HG02981 (cell line): Measurements from ENCODE around the gene PXYLP1.

Experiments
- ATAC-seq: cut with Tn5 transposase; IDR thresholded peaks from one replicate; pipeline ENCODE4 v1.9.1; 2021; ENCODE audit warnings: mild to moderate bottlenecking, moderate library complexity; ENCODE audit not compliant: unreplicated experiment

PXYLP1 gene

DNA sequence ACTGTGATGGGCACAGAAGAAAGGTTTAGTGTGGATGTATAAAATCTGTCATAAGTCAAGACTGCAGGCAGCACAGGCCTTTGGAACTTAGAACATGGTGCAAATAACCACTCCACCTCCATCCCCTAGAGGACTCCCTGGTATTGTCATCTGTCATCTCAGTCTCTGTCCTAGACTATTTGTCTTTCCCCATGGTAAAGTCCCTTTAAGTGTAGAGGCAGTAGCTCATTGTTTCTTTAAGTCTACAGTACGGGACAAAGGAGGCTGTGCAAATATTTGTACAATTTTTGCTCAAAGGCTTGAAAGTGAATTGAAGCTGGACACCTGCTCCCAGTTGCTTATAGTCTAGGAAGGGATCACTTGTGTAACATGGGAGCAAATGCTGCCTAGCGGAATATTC is 3.2 kb upstream of the PXYLP1 start:
- ATAC-seq, result no peak

DNA sequence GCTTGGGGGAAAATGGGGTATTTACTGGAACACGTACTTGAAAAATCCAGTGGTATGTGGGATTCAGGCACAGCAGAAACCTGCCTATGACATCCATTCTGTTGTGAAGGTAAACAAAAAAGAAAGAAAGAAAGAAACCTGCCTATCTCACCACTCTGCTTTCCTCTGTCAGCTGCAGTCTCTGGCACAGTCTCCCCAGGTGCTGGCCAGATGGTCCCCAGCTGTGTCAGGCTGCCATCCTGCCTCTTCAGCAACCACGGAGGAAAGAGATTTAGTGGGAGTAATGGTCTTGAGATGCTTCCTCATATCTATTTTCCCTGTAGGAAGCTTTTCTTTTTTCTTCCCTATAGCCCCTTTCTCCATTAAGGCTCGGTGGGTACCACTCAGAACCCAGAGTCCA is 2.5 kb upstream of the PXYLP1 start:
- no peak for ATAC-seq

DNA sequence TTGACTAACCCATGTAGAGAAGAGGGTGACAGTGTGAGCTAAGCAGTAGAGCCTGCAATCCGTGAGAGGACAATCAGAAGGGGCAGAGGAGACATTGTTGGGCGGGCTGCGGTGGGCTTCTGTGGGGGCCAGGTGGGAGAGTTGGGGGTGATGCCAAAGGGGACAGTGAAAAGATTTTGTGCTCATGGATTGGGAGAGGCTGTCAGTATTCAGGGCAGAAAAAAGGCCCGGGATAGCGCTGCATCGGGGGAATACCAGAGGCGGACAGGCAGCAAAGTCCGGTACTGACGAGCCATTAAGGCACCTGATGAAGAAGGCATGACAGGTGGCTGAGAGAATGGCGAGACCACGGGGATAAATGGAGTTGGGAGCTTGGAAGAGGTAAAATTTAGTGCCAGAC is 1.3 kb upstream of the PXYLP1 start:
- ATAC-seq, result no peak

DNA sequence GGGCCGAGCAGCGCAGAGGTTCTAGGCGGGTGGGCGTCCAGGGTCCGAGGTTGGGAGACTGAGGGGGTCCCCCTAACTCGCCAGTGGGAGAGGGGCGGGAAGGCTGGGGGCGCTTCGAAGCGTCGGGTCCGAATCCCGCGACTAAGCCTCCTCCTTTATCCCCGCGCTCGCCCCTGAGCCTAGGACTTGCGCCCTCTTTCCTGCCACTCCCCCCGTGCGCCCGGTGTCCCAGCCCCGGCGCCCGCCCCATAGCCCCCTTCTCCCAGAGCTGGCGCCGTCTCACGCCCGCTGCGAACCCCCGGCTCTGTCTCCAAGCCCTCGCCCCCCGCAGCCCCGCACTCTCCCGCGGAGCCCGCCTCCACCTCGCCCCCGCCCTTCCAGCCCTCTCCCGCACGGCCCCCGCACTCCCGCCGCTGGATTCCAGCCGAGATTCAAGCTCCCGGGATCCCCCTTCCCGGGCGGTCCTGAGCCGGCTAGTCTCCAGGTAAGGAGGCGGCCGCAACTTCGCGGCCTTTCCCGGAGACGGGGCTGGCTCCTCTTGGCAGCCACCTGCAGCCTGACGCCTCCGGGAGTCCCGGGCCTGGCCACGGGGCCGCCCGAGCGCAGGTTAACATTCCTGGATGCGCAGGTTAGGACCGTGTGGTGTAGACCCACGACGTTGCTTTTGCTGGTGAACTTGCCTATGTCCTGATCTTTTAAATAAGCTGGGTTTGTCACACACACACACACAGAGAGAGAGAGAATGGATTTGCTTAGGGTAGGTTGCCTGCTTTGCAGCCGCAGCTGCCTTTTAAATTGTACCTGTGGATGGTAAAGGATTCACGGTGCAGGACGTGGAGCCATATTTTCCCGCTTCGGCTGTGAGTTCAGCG is 563 bp downstream of the PXYLP1 start:
- no peak for ATAC-seq

DNA sequence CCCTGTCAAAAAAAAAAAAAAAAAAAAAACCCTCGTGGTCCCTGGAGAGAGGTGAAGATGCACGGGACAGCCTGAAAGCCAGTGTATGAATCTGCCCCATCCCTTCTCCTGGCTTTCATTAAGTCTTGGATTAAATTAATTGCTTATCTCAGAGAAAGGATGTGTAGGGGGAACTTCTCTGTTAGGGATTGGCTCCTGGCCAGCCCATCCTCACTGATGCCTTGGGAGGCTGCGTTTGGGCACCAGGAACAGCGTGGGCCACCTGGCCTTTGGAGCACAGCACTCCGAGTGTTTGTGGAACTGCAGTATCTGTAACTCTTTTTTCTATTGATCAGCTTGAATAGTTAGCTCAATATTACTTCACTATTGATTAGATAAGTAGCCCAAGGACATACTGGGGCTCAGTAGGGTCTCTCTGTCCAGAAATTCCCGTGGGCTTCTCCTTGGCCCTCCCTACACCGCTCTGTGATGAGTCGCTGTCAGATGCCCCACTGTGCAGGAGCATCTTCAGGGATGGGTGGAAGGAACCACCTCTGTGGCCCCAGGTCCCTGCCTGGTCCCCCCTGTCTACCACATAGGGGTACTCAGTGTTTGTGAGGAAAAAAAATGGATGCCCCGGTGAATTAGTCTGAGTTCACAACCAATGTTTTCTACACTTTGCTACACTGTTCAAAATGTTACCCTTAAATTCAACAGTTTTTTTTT is 2.0 kb downstream of the PXYLP1 start:
- ATAC-seq, result no peak

DNA sequence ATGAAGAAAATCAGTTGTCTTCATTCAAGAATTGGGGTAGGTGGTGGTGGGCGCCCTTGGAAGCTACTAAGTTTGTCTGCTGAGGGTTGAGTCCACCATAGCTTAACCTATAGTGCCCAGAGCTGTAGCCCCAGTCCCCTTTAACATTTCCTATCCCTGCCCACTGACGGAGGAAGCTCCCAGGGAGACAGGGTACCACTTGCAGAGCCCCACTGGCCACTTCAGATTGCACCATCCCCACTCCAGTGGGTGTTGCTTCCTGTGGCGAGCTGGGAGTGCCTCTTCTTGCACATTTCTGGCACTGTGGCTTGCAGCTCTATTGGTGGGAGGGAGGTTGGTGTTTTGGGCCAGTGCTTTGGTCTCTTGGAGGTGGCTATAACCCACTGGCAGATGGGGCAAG is 2.7 kb downstream of the PXYLP1 start:
- no peak for ATAC-seq

DNA sequence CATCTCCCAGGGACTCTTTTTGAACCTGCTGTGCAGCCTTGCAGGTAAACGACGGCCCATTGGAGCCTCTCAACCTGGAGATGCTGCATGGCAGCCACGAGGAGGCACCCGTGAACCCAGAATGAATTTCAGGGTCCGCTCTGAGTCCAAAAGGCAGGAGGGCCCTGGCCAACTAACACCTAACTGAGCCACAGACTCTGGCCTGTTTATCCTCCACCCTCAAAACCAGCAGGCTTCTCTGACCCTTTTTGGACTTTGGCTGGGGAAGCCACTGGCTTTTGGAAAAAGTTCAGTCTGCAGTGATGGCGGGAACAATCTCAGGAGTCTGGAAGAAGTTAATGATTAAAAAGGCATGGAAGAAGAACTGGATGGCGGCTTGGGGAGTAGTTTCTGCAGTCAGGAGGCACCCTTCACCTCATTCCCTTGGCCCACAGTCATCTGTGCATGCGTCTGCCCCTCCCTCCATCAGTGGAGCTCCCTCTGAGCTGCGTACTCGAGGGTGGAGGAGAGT is 4.1 kb downstream of the PXYLP1 start:
- no peak for ATAC-seq

DNA sequence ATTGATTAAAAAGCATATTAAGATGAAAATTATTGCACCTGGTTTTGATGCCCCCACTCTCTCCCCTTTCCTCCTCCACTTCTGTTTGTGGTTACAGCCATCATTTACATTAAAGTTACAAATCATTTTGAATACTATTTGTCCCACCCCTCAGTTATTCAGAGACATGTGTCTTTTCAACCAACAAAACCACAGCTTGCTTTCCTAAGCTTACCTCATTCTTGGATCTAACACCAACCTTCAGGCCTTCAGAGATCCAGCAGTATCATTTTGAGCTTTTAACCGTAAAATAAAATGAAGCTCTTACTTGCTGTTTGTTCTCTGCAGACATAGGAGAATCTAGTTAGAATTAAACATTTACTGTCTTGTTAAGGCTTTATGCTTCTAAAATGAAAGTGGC is 4.7 kb downstream of the PXYLP1 start:
- ATAC-seq, result no peak

DNA sequence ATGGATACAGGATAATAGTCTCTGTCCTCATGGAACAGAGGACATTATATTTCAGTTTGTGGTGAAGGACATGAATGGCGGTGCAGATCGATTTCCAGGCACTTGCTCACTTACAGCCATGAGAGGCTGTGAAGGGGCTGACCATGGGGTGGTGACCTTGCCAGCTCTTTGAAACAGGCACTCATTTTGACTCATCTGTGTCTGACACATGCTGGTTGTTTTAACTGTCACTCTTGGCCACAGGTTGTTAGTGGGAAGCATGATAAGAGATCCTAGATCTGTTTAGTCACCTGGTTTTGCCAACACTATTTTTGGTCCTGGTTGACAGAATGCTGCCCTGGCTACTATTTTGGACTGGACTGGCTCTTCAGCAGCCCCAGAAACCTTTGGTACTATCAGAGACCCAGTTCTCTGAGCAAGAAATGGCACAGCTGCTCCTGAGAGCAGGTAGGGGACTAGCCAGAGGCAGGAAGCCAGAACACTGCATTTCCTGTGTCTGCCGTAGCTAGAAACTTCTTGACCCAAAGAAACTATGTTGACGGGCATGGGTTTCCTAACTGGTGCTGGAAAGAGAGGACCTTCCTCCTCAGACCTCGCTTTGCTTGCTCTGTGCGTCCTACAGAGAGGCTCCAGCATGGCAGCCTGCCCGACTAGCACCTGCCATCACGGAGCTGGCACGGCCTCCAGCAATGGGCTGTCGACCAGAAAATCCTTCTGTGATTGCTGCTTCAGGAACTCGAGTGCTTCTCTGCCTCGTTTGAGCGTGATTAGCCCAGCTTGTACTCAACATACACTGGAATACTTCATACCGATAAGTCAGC is 6.3 kb downstream of the PXYLP1 start:
- ATAC-seq, result no peak

DNA sequence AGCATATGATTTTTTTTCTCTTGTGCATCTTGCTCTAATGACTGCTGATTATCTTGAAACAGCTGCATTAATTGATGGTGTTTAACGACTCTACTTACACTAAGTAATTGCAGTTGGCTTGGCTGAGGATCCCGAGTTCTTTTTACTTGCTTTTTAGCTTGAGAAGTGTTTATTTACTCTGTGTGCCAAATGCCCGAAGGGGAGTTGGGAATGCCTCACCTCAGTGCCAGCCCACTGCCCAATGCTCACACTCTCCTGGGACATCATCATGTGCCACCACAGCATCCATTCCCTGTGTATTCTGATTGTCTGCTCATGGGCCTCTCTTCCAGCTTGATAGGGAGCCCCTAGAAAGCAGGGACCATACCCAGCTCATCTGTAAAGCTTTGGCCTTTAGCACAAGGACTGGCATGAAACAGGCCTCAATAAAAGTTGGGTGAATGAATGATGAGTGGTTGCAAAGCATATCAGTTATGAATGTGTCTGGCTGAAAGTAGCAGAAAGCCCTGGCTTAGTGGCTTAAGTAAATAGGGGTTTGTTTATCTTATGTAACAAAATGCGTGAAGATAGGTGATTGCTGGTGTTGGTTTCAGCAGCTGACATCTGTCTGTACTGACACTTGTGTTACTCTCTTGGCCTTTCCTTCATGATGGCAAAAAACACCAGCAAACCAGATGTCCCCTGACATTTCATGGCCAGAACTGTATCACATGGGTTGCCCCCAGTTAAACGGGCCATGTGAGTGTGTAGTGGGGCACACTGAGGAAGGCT is 8.1 kb downstream of the PXYLP1 start:
- ATAC-seq, result no peak

DNA sequence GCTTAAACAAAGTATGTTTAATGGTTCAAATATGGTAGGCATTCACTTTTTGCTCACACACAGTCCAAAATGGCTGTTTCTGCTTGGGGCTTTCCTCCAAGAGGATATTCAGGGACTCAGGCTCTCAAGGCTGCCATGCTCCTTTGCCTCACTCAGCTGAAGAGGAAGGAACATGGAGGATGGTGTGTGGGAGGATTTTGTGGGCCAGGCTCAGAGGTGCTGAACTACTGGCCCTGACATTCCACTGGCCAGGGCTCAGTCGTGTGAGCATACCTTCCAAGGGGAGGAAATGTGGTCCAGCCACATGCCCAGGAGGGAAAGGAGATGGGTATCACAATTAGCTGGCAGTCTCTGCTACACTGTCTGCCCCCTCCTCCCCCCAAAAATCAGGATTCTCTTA is 8.7 kb downstream of the PXYLP1 start:
- ATAC-seq, result no peak

DNA sequence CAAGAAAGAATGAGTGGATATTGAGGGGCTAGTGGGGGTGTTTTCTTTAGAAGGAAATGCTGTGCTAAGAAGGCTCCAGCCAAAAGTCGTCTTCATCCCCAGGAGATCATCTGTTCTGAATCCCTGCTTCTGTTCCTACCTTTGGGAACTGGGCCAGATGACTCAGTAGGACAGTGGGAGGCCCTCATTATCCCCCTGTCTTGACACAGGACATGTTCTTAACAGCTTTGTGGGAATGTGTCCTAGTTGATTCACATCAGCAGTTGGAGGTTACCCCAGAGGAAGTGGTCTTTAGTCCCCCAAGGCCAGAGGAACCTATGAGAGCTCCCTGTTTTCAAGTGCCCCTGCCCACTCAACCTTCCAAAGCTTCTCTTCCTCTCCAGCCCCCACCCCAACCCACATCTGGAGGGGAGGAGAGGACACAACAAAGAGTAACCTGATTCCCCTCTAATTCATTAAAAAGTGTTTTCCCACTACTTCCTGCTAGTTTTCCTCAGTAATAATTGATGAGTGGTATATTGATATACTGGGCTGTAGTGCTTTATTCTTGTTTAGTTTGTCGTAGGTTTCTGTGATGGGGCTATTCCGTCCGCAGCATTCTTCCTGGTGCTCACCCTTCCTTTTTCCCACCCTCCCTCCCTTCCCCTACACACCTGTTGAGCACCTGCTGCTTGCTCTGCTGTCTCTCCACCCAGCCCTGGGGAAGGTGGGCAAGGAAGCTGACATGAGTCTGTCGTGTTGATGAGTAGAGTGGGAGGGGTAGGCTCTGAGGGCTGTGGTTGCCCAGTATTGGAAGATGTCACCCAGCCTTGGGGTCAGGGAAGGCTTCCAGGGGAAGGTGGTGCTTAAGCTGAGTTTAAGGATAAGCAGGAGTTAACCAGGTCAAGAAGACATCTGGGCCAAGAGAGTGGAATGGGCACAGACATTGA is 9.3 kb downstream of the PXYLP1 start:
- ATAC-seq, result no peak

DNA sequence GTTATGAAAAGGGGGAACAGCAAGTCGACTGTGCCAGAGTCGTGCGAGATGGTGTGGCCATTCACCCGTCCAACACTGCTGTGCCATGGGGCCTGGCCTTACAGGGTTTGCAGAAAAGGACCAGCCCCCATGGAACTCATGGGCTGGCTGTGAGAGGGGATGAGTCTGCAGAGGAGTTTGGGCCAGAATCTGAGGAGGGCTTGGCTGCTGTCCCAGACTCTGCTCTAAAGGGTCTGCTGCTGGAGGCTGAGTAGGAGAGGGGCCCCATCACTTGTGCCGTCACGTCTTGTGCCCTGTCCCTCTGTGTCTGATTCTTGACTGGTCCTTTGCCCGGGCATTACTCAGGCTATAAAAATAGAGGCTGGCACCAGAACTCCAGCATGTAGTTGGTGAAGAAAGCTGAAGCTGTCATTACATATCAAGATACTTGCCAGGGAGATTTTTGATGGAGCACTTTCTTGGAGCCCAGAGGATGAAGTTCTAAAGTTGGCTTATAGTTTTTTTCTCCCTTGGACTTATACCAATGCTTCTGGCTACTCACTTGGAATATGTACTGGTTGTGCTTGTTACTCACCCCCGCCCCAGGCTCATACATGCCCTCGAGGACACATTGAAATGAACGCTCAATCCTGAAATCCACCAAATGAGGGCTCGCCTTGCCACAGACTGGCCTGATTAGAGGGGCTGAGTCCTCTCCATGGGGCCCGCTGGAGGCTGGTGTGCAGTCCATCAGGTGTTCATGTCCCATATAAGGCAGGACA is 10.2 kb downstream of the PXYLP1 start:
- ATAC-seq, result no peak

DNA sequence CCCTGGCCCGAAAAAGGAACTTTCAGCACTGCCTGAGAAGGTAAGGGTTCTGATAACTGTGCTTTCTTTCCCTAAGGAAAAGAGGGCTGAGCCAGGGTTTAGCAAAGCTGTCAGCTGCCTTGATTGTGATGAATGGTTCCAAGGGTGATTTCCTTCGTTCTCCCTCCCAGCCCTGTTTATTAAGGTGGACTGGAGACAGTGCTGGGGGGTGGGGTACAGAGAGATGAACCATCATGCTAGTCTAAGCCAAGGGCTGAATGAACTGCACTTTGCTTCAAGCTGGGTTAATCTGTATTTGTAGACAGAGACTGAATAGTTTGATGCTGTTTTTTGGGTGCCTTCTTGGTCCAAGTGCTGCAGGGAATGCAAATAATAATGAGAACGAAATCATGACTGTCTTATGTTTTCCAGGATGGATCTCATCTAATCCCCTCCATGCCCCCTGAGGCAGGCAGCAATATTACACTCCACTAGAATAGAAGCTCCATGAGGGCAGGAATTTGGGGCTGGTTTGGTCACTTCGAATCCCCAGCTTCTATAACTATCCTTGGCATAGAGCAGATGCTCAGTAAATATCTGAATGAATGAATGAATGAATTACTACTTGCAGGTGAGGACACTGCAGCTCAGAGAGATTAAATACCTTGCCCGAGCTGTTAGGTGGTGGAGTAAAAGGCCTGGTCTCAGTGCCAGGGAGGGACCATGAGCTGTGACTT is 10.9 kb downstream of the PXYLP1 start:
- ATAC-seq, result no peak

DNA sequence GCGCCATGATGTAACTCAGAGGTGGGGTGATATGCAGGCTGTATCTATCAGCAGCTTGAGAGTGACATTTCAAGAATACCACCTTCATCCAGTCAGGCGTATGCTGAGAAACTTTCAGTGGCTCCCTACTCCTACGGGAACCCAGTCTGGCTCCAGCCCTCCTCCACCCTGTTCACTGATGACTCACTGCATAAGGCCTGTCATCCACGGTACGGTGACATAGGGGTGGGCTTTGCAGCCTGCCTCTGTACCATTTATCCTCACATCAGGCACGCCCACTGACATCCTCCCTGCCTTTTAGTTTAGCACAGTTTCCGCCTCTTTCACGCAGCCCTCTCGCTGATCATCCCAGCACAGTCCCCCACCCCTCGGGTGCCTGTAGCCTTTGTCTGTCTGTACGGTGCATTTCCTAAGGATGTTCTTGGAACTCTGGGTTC is 11.7 kb downstream of the PXYLP1 start:
- ATAC-seq, result no peak

DNA sequence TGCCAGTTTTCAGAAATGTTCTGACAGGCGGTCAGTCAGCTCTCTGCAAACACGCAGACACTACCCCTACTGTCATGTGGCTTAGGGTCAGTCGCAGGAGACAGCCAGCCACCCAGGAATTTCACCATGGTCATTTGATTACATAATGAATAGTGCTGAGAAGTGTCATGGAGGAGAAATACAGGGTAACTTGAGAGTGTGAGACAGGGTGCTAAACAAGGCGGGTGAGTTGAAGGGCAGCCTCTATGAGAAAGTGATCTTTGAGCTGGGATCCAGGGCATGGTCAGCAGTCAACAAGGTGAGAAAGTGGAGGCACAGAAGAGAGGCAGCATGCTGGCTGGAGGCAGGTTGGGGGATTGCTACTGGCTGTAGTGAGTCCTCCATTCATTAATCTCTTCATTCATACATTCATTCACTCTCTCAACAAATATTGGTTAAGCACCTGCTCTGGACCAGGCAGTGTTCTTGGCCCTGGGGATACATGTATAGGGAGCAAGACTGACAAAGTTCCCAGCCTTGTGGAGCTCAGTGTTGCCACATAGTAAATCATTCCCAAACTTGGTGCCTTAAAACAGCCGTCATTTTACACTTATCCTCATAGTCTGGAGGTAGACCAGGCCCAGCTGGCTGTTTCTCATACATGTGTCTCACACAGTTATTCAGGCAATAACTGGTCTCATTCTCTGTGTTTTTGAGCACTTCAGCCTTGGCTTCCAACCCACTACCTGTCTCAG is 14.8 kb downstream of the PXYLP1 start:
- ATAC-seq, result no peak

DNA sequence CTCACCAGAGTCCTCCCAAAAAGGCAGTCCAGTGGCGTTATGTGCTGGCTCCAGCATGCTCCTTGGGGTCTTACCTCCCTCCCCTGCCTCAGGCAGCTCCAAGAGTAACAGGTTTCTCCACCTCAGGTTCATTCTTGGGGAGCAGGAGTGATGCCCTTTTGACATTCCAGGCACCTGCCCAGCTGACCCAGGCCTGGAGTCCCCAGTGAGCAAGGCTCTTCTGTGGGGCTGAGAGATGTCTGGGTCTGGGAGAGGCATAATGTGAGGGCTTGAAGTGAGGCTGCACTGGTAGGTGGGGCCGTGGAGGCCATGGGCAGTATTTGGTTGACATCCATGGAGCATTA is 15.3 kb downstream of the PXYLP1 start:
- ATAC-seq, result no peak

DNA sequence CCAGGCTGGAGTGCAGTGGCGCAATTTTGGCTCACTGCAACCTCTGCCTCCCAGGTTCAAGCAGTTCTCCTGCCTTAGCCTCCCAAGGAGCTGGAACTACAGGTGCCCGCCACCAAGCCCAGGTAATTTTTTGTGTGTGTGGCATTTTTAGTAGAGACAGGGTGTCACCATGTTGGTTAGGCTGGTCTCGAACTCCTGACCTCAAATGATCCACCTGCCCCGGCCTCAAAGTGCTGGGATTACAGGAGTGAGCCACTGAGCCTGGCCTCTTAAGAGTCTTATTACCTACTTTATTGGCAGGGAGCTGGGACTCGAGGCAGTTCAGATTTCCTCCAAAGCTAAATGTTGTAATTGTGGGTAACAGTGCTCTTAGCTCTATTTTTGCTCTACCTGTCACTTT is 16.4 kb downstream of the PXYLP1 start:
- no peak for ATAC-seq
